IPS-15b (cell line): Measurements from ENCODE around the gene RPLP2.

Experiments
- H3K27me3 ChIP-seq: one replicate; pipeline ENCODE4 v1.6.1; 2013; ENCODE audit warnings: low read length; ENCODE audit not compliant: control insufficient read depth, insufficient read depth
- H3K36me3 ChIP-seq: one replicate; pipeline ENCODE4 v1.6.1; 2013; ENCODE audit warnings: low read length; ENCODE audit not compliant: control insufficient read depth, insufficient read depth
- H3K4me1 ChIP-seq: one replicate; pipeline ENCODE4 v1.6.1; 2013; ENCODE audit warnings: mild to moderate bottlenecking, low read length; ENCODE audit not compliant: control insufficient read depth, insufficient read depth
- H3K4me3 ChIP-seq: one replicate; pipeline ENCODE4 v1.5.1; 2013; ENCODE audit warnings: low read depth, low read length
- H3K9ac ChIP-seq: one replicate; pipeline ENCODE4 v1.6.1; 2013; ENCODE audit warnings: low read depth, mild to moderate bottlenecking, low read length
- H3K9me3 ChIP-seq: one replicate; pipeline ENCODE4 v1.6.1; 2013; ENCODE audit warnings: mild to moderate bottlenecking, low read length; ENCODE audit not compliant: control insufficient read depth, insufficient read depth

The RPLP2 gene

GRCh38 chr11:849104-849824, 39.5 kb downstream of the RPLP2 start:
- no peaks in the 10 kb centered on the region for H3K36me3 ChIP-seq
- H3K4me3 ChIP-seq = peak overlapping the region; percentile 55
- peaks cover 16% of the 10 kb centered on the region for H3K4me1 ChIP-seq
- H3K9ac ChIP-seq = no peak overlapping the region
- H3K9me3 ChIP-seq = no peaks in the 10 kb centered on the region
- H3K27me3 ChIP-seq = no peaks in the 10 kb centered on the region

GRCh38 chr11:849951-850774, 40.4 kb downstream of the RPLP2 start:
- Histone ChIP-seq H3K4me3 (peak overlapping the region; percentile 63), H3K9ac (no peak overlapping the region), H3K36me3 (peaks cover 6% of the 10 kb centered on the region), H3K27me3 (no peaks in the 10 kb centered on the region), H3K4me1 (peaks cover 12% of the 10 kb centered on the region), H3K9me3 (no peaks in the 10 kb centered on the region)

- peaks cover 11% of the 10 kb centered on the region for H3K36me3 ChIP-seq
- H3K4me3 ChIP-seq = peak overlapping the region; percentile 63
- H3K27me3 ChIP-seq = no peaks in the 10 kb centered on the region
- peaks cover 7% of the 10 kb centered on the region for H3K4me1 ChIP-seq
- peak overlapping the region; percentile 54 for H3K9ac ChIP-seq
- no peaks in the 10 kb centered on the region for H3K9me3 ChIP-seq
These were observed 41.3 kb downstream of the RPLP2 start for GRCh38 chr11:850775-851763.

- Histone ChIP-seq H3K4me1 (peaks cover 5% of the 10 kb centered on the region), H3K4me3 (no peak overlapping the region), H3K9me3 (no peaks in the 10 kb centered on the region), H3K36me3 (peaks cover 11% of the 10 kb centered on the region), H3K9ac (no peak overlapping the region), H3K27me3 (no peaks in the 10 kb centered on the region)
These were observed 43.0 kb downstream of the RPLP2 start for GRCh38 chr11:852762-853161.

- Histone ChIP-seq H3K27me3 (no peaks in the 10 kb centered on the region), H3K4me3 (no peak overlapping the region), H3K4me1 (peaks cover 3% of the 10 kb centered on the region), H3K9ac (no peak overlapping the region), H3K9me3 (no peaks in the 10 kb centered on the region), H3K36me3 (peaks cover 14% of the 10 kb centered on the region)
These were observed 44.1 kb downstream of the RPLP2 start for GRCh38 chr11:853682-854448.

GRCh38 chr11:854601-855329, 45.0 kb downstream of the RPLP2 start:
- Histone ChIP-seq H3K9ac (no peak overlapping the region), H3K4me3 (no peak overlapping the region), H3K27me3 (no peaks in the 10 kb centered on the region), H3K9me3 (no peaks in the 10 kb centered on the region), H3K4me1 (peaks cover 3% of the 10 kb centered on the region), H3K36me3 (peaks cover 18% of the 10 kb centered on the region)

GRCh38 chr11:855330-855674, 45.5 kb downstream of the RPLP2 start:
- peaks cover 19% of the 10 kb centered on the region for H3K36me3 ChIP-seq
- no peaks in the 10 kb centered on the region for H3K27me3 ChIP-seq
- peaks cover 3% of the 10 kb centered on the region for H3K4me1 ChIP-seq
- no peak overlapping the region for H3K4me3 ChIP-seq
- no peaks in the 10 kb centered on the region for H3K9me3 ChIP-seq
- no peak overlapping the region for H3K9ac ChIP-seq

GRCh38 chr11:855796-856195, 46.0 kb downstream of the RPLP2 start:
- Histone ChIP-seq H3K27me3 (no peaks in the 10 kb centered on the region), H3K4me3 (no peak overlapping the region), H3K9me3 (no peaks in the 10 kb centered on the region), H3K4me1 (peaks cover 3% of the 10 kb centered on the region), H3K36me3 (peaks cover 19% of the 10 kb centered on the region), H3K9ac (no peak overlapping the region)

- no peak overlapping the region for H3K4me3 ChIP-seq
- H3K9ac ChIP-seq = no peak overlapping the region
- H3K9me3 ChIP-seq = no peaks in the 10 kb centered on the region
- no peaks in the 10 kb centered on the region for H3K27me3 ChIP-seq
- peaks cover 19% of the 10 kb centered on the region for H3K36me3 ChIP-seq
- H3K4me1 ChIP-seq = no peaks in the 10 kb centered on the region
These were observed 46.6 kb downstream of the RPLP2 start for GRCh38 chr11:856397-856796.

GRCh38 chr11:858053-858761, 48.4 kb downstream of the RPLP2 start:
- Histone ChIP-seq H3K27me3 (no peaks in the 10 kb centered on the region), H3K4me3 (no peak overlapping the region), H3K9ac (no peak overlapping the region), H3K36me3 (peaks cover 19% of the 10 kb centered on the region), H3K9me3 (no peaks in the 10 kb centered on the region), H3K4me1 (no peaks in the 10 kb centered on the region)
